HepG2 (cell line): ENCODE data around the gene PIP4K2C. TPM values are rescaled to one million over a fixed set of nuclear protein-coding genes. Genes with fewer than 3 reads are reported as not detected.

Experiments
- CC2D1A ChIP-seq: sonication (generic); formaldehyde crosslinking; IDR thresholded peaks from 2 replicates; pipeline ENCODE4 v1.8.1; 2023; ENCODE audit warnings: mild to moderate bottlenecking, missing genetic modification reagents
- GATAD2A ChIP-seq: IDR thresholded peaks from 2 replicates; pipeline ENCODE4 v1.6.1; 2016
- MTA1 ChIP-seq: sonication (generic); formaldehyde crosslinking; IDR thresholded peaks from 2 replicates; pipeline ENCODE4 v1.4.0; 2020; ENCODE audit warnings: missing genetic modification reagents, mild to moderate bottlenecking, borderline replicate concordance
- NCOA2 ChIP-seq: sonication (generic); formaldehyde crosslinking; IDR thresholded peaks from 2 replicates; pipeline ENCODE4 v1.8.0; 2022; ENCODE audit warnings: inconsistent platforms
- POLR2G ChIP-seq: fragments of 200-400 bp; formaldehyde crosslinking; IDR thresholded peaks from 2 replicates; pipeline ENCODE4 v1.6.1; 2018; ENCODE audit warnings: mild to moderate bottlenecking, low read depth, low read length, moderate library complexity
- RXRB ChIP-seq: IDR thresholded peaks from 2 replicates; pipeline ENCODE4 v1.6.1; 2016; ENCODE audit warnings: borderline replicate concordance, missing genetic modification reagents, missing compliant biosample characterization
- SRY ChIP-seq: sonication (generic); formaldehyde crosslinking; IDR thresholded peaks from 2 replicates; pipeline ENCODE4 v1.8.0; 2022; ENCODE audit warnings: mild to moderate bottlenecking, missing genetic modification reagents
- ZFP62 ChIP-seq: sonication (generic); formaldehyde crosslinking; IDR thresholded peaks from 2 replicates; pipeline ENCODE4 v1.4.0; 2020; ENCODE audit warnings: missing genetic modification reagents
- ZNF17 ChIP-seq: sonication (generic); formaldehyde crosslinking; IDR thresholded peaks from 2 replicates; pipeline ENCODE4 v1.5.0; 2020; ENCODE audit warnings: mild to moderate bottlenecking, missing genetic modification reagents
- ZNF335 ChIP-seq: sonication (generic); formaldehyde crosslinking; IDR thresholded peaks from 2 replicates; pipeline ENCODE4 v1.4.0; 2020; ENCODE audit warnings: missing genetic modification reagents
- ZNF629 ChIP-seq: sonication (generic); formaldehyde crosslinking; conservative IDR thresholded peaks from 2 replicates; pipeline ENCODE4 v1.5.0; 2020; ENCODE audit warnings: missing genetic modification reagents
- ZNF703 ChIP-seq: sonication (generic); formaldehyde crosslinking; IDR thresholded peaks from 2 replicates; pipeline ENCODE4 v1.5.1; 2020; ENCODE audit warnings: missing genetic modification reagents, mild to moderate bottlenecking, moderate library complexity, borderline replicate concordance
- ZNF747 ChIP-seq: sonication (generic); formaldehyde crosslinking; IDR thresholded peaks from 2 replicates; pipeline ENCODE4 v1.8.1; 2023; ENCODE audit warnings: missing genetic modification reagents, mild to moderate bottlenecking, borderline replicate concordance
- polyA plus RNA-seq, 8 experiments: library from polyadenylated mRNA; depleted of rRNA in 3 of 8; stranded (reverse) in 7 of 8; unstranded in 1 of 8; fragments of >200 nt; fragmentation: Illumina TruSeq in 4 of 8; extraction: Trizol in 4 of 8; gene quantifications; 2 replicates each; pipeline versions ENCODE4 v1.2.1 to v1.2.3, GENCODE V29; 2011 to 2016; ENCODE audit warnings: low read depth in 4 of 8, missing spikeins in 1 of 8, mixed read lengths in 1 of 8; ENCODE audit not compliant: insufficient read depth in 1 of 8
- total RNA-seq, 5 experiments: library from RNA; depleted of rRNA; stranded (reverse); fragments of >200 nt; fragmentation: Illumina TruSeq; extraction: Trizol; gene quantifications; 2 replicates each; pipeline ENCODE4 v1.2.3, GENCODE V29; 2016; ENCODE audit warnings: low read depth in 1 of 5
- TF ChIP-seq, protein P1 (sequence below), 2 experiments: fragments of 450-650 bp in 1 of 2; sonication (generic) in 1 of 2; formaldehyde crosslinking in 1 of 2; IDR thresholded peaks; 2 replicates each; pipeline versions ENCODE4 v1.6.1 to v1.8.0; 2016 to 2022; ENCODE audit warnings: antibody characterized with exemption in 1 of 2, mild to moderate bottlenecking in 1 of 2, missing genetic modification reagents in 1 of 2
- TF ChIP-seq, protein P2 (sequence below): conservative IDR thresholded peaks from 2 replicates; pipeline ENCODE4 v1.6.1; 2018; ENCODE audit warnings: missing genetic modification reagents
- TF ChIP-seq, protein P3 (sequence below): fragments of 450-650 bp; IDR thresholded peaks from 2 replicates; pipeline ENCODE4 v1.6.1; 2017

Gene PIP4K2C
- total and polyA plus RNA-seq, 2 of the 13 experiments (the other 11 are each of a cell fraction or from before 2014, with no cell fraction given), result 23.3 to 26.4 TPM

DNA sequence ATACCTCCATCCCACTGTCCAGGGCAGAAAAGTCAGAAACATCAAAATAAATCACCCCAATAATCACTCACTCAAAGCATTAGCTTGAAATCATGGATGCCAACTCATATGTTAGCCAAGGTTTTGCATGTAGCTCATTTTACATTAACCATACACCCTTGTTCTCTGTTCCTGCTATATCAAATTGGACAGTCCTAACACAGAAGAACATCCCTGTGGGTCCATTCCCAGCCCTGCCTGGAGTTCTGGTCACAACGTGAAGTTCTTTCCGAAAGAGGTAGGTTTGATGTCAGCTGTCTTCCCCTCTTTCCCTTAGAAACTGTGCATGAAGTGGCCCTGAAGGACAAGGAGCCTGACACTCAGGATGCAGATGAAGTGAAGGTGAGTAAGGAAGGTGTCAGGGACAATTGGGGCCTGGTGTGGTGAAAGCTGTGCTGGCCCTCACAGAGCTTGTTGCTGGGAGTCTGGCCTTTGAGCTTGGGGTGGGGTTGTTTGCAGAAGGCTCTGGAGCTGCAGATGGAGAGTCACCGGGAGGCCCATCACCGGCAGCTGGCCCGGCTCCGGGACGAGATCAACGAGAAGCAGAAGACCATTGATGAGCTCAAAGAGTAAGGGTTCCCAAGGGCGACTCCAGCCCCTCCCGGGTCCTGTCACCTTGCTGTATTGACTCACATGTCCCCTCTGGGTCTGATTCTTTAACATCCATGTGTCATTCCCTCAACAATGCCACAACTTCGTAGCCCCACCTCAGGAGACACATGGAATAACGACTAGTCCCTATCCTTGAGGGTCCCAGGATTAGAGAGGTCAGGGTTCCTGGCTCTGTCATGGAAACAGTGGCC is 15.0 kb upstream of the PIP4K2C start (continued):
- TF ChIP-seq, protein P1, sequence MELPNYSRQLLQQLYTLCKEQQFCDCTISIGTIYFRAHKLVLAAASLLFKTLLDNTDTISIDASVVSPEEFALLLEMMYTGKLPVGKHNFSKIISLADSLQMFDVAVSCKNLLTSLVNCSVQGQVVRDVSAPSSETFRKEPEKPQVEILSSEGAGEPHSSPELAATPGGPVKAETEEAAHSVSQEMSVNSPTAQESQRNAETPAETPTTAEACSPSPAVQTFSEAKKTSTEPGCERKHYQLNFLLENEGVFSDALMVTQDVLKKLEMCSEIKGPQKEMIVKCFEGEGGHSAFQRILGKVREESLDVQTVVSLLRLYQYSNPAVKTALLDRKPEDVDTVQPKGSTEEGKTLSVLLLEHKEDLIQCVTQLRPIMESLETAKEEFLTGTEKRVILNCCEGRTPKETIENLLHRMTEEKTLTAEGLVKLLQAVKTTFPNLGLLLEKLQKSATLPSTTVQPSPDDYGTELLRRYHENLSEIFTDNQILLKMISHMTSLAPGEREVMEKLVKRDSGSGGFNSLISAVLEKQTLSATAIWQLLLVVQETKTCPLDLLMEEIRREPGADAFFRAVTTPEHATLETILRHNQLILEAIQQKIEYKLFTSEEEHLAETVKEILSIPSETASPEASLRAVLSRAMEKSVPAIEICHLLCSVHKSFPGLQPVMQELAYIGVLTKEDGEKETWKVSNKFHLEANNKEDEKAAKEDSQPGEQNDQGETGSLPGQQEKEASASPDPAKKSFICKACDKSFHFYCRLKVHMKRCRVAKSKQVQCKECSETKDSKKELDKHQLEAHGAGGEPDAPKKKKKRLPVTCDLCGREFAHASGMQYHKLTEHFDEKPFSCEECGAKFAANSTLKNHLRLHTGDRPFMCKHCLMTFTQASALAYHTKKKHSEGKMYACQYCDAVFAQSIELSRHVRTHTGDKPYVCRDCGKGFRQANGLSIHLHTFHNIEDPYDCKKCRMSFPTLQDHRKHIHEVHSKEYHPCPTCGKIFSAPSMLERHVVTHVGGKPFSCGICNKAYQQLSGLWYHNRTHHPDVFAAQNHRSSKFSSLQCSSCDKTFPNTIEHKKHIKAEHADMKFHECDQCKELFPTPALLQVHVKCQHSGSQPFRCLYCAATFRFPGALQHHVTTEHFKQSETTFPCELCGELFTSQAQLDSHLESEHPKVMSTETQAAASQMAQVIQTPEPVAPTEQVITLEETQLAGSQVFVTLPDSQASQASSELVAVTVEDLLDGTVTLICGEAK (IDR thresholded peaks at IDR 0.05), result no peak
- TF ChIP-seq, protein P1 (CRISPR knock-in tag; IDR thresholded peaks at IDR 0.05), result 0 out of 2 replicates have a peak, but pooled peaks have one; percentile 60
- TF ChIP-seq SRY (CRISPR knock-in tag), result peak; percentile 83; the same call in 1 of the 2 replicates
- no peak for TF ChIP-seq ZNF17 (CRISPR knock-in tag)
- no peak for TF ChIP-seq ZFP62 (CRISPR knock-in tag)
- TF ChIP-seq, protein P2, sequence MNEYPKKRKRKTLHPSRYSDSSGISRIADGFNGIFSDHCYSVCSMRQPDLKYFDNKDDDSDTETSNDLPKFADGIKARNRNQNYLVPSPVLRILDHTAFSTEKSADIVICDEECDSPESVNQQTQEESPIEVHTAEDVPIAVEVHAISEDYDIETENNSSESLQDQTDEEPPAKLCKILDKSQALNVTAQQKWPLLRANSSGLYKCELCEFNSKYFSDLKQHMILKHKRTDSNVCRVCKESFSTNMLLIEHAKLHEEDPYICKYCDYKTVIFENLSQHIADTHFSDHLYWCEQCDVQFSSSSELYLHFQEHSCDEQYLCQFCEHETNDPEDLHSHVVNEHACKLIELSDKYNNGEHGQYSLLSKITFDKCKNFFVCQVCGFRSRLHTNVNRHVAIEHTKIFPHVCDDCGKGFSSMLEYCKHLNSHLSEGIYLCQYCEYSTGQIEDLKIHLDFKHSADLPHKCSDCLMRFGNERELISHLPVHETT (CRISPR knock-in tag), result peak; percentile 93
- peak; percentile 24; the same call in 1 of the 2 replicates for TF ChIP-seq ZNF629 (CRISPR knock-in tag)
- TF ChIP-seq GATAD2A (CRISPR knock-in tag), result peak; percentile 78
- 0 out of 2 replicates have a peak, but pooled peaks have one; percentile 40 for TF ChIP-seq ZNF335 (CRISPR knock-in tag)
- peak; percentile 38; the same call in 1 of the 2 replicates for TF ChIP-seq ZNF703 (CRISPR knock-in tag)
- peak; percentile 79; the same call in 1 of the 2 replicates for TF ChIP-seq MTA1 (CRISPR knock-in tag)
- TF ChIP-seq ZNF747 (CRISPR knock-in tag), result peak; percentile 52; the same call in 1 of the 2 replicates
- peak; percentile 65; the same call in 1 of the 2 replicates for TF ChIP-seq RXRB (CRISPR knock-in tag)
- peak; percentile 68 for TF ChIP-seq POLR2G
- TF ChIP-seq, protein P3, sequence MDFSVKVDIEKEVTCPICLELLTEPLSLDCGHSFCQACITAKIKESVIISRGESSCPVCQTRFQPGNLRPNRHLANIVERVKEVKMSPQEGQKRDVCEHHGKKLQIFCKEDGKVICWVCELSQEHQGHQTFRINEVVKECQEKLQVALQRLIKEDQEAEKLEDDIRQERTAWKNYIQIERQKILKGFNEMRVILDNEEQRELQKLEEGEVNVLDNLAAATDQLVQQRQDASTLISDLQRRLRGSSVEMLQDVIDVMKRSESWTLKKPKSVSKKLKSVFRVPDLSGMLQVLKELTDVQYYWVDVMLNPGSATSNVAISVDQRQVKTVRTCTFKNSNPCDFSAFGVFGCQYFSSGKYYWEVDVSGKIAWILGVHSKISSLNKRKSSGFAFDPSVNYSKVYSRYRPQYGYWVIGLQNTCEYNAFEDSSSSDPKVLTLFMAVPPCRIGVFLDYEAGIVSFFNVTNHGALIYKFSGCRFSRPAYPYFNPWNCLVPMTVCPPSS, result no peak
- TF ChIP-seq CC2D1A (CRISPR knock-in tag), result no peak
- peak; percentile 55; the same call in 1 of the 2 replicates for TF ChIP-seq NCOA2 (CRISPR knock-in tag)
